Prostate gland (tissue), 2 donors: ENCODE measurements around the gene OLFM1.
"Not testable (repeated sequence)": the region's sequence is repeated elsewhere in the genome, so short reads cannot be mapped to it uniquely, and the experiment has no call there.

ENCODE experiments used
- CTCF ChIP-seq, 4 experiments: fragments of 200-600 bp in 2 of 4; fragments of 450-650 bp in 2 of 4; sonication (generic) in 2 of 4; IDR thresholded peaks; 1 replicate in 3 of 4; 2 replicates in 1 of 4; pipeline ENCODE4 v1.5.1; 2016 to 2019; ENCODE audit warnings: antibody characterized with exemption in 4 of 4, mild to moderate bottlenecking in 2 of 4, moderate library complexity in 2 of 4
- POLR2A ChIP-seq: fragments of 450-650 bp; IDR thresholded peaks from one replicate; pipeline ENCODE4 v1.6.1; 2016; ENCODE audit warnings: antibody characterized with exemption, mild to moderate bottlenecking
- POLR2AphosphoS5 ChIP-seq: sonication (generic); formaldehyde crosslinking; IDR thresholded peaks from one replicate; pipeline ENCODE4 v1.6.1; 2017; ENCODE audit warnings: antibody characterized with exemption

DNA sequence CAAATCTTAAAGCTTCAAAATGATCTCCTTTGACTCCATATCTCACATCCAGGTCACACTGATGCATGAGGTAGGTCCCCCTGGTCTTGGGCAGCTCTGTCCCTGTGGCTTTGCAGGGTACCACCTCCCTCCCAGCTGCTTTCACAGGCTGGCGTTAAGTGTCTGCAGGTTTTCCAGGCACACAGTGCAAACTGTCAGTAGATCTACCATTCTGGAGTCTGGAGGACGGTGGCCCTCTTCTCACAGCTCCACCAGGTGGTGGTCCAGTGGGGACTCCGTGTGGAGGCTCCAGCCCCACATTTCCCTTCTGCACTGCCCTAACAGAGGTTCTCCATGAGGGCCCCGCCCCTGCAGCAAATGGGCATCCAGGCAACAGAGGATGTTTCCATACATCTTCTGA is 24.0 kb upstream of the OLFM1 start:
- not testable (repeated sequence) for TF ChIP-seq CTCF (IDR thresholded peaks at IDR 0.05); POLR2AphosphoS5; POLR2A
